PC-9 (cell line): ENCODE data around the gene VPS33B. TPM values are rescaled to one million over a fixed set of nuclear protein-coding genes. Genes with fewer than 3 reads are reported as not detected.

Source experiments
- BruUV-seq: library from RNA; stranded (reverse); fragments of 400-500 nt; replicated peaks from 2 replicates; lab custom pipeline; 2021; lab: Mats Ljungman, UMichigan
- CTCF ChIA-PET: fragments of 300-600 bp; sonication (Branson Sonifier 250); formaldehyde crosslinking; loops from one replicate; lab custom pipeline; 2022; ENCODE audit warnings: antibody characterized with exemption; lab: Charles Lee
- POLR2A ChIA-PET: fragments of 300-600 bp; sonication (Branson Sonifier 250); formaldehyde crosslinking; loops from one replicate; lab custom pipeline; 2022; ENCODE audit warnings: antibody characterized with exemption; ENCODE audit not compliant: unreplicated experiment; lab: Charles Lee
- DNase-seq, 2 experiments: peaks; one replicate each; pipeline versions ENCODE4 v3.0.0 to v3.0.0-alpha.2; 2015 to 2022; ENCODE audit warnings: mixed read lengths in 1 of 2
- H2AFZ ChIP-seq: fragments of 200-600 bp; sonication (generic); 2 replicates; pipeline ENCODE4 v1.8.1; 2017; ENCODE audit warnings: antibody characterized with exemption
- H3F3A ChIP-seq: fragments of 200-600 bp; sonication (generic); 2 replicates; pipeline ENCODE4 v1.8.1; 2017; ENCODE audit warnings: antibody characterized with exemption, mild to moderate bottlenecking, low read depth; ENCODE audit not compliant: insufficient read depth
- H3K27ac ChIP-seq: fragments of 200-600 bp; sonication (generic); 2 replicates; pipeline ENCODE4 v1.6.1; 2016; ENCODE audit warnings: mixed run types
- H3K27me3 ChIP-seq: fragments of 200-600 bp; sonication (generic); 2 replicates; pipeline ENCODE4 v1.6.1; 2016; ENCODE audit warnings: low read depth, mixed run types; ENCODE audit not compliant: insufficient read depth
- H3K36me3 ChIP-seq: fragments of 200-600 bp; sonication (generic); 2 replicates; pipeline ENCODE4 v1.6.1; 2016; ENCODE audit warnings: low read depth, mixed run types
- H3K4me1 ChIP-seq: fragments of 200-600 bp; sonication (generic); replicated peaks from 2 replicates; pipeline ENCODE4 v1.6.1; 2016; ENCODE audit warnings: mixed run types; ENCODE audit not compliant: insufficient read depth
- H3K4me2 ChIP-seq: fragments of 200-600 bp; sonication (generic); 2 replicates; pipeline ENCODE4 v1.6.1; 2017; ENCODE audit warnings: mixed run types
- H3K4me3 ChIP-seq: fragments of 200-600 bp; sonication (generic); 2 replicates; pipeline ENCODE4 v1.6.1; 2016; ENCODE audit warnings: mixed run types
- H3K79me2 ChIP-seq: fragments of 200-600 bp; sonication (generic); 2 replicates; pipeline ENCODE4 v1.6.1; 2017; ENCODE audit warnings: low read depth, mixed run types
- H3K9me2 ChIP-seq: fragments of 200-600 bp; sonication (generic); 2 replicates; pipeline ENCODE4 v1.8.1; 2017; ENCODE audit warnings: mild to moderate bottlenecking; ENCODE audit not compliant: insufficient read depth
- H3K9me3 ChIP-seq: fragments of 200-600 bp; sonication (generic); 2 replicates; pipeline ENCODE4 v1.8.1; 2016; ENCODE audit warnings: low read depth; ENCODE audit not compliant: insufficient read depth
- H4K20me1 ChIP-seq: fragments of 200-600 bp; sonication (generic); 2 replicates; pipeline ENCODE4 v1.8.1; 2017; ENCODE audit not compliant: insufficient read depth
- CTCF ChIP-seq: fragments of 200-600 bp; sonication (generic); conservative IDR thresholded peaks from 2 replicates; pipeline ENCODE4 v1.6.1; 2017; ENCODE audit warnings: mixed run types, antibody characterized with exemption, mild to moderate bottlenecking, moderate library complexity
- EZH2 ChIP-seq: fragments of 200-600 bp; sonication (generic); IDR thresholded peaks from 2 replicates; pipeline ENCODE4 v1.8.0; 2017; ENCODE audit warnings: antibody characterized with exemption, low read depth
- intact Hi-C: fragments of 100-400 bp; cut with micrococcal nuclease; formaldehyde crosslinking; loops from one replicate; pipeline ENCODE4 v1.10.0; 2022; ENCODE audit not compliant: unreplicated experiment
- total RNA-seq: library from RNA; stranded (reverse); gene quantifications from 2 replicates; pipeline ENCODE4 v1.2.3, GENCODE V29; 2021

VPS33B gene
- total RNA-seq, 1 experiment from 2014 or later = 13.6 TPM

GRCh38 chr15:91055548-91056331, 33.3 kb upstream of the VPS33B start:
- POLR2A ChIA-PET = no interaction called here
- intact Hi-C loops = loop anchor here (1.0 to 5.0 kb wide), 5 partner anchors 169 to 1027 kb away; partner anchors contain the start of gene SLCO3A1
- no peak overlapping the region for H2AFZ ChIP-seq

DNA sequence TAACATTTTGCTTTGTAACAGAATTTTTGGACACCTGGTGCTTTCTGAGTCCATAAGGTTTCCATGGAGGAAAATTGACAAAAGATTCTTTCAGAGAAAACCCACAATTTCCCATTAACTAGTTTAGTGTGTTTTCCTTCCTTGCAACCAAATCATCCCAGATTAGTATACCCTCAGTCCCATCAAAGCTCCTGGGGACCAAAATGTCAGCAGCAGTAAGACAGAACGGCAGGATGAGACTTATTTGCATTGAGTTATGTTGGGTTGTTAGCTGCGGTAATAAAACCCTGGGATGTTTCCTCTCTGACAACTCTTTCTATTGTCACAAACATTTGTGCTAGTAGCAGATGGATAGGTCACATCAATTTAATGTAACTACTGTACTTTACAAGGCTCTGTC, 32.4 kb upstream of the VPS33B start:
- intact Hi-C loops = loop anchor here (2.0 to 5.0 kb wide), 3 partner anchors 170 to 1028 kb away; partner anchors contain the start of gene SLCO3A1
- Histone ChIP-seq H3K27me3 (peaks cover 86% of the 10 kb centered on the region), H3K79me2 (no peaks in the 10 kb centered on the region), H3K4me2 (no peak overlapping the region), H3F3A (no peaks in the 10 kb centered on the region), H3K9me3 (no peaks in the 10 kb centered on the region), H4K20me1 (no peaks in the 10 kb centered on the region), H3K36me3 (no peaks in the 10 kb centered on the region), H3K4me1 (no peaks in the 10 kb centered on the region), H2AFZ (no peak overlapping the region), H3K4me3 (no peak overlapping the region), H3K9me2 (no peaks in the 10 kb centered on the region), H3K27ac (no peak overlapping the region)
- CTCF ChIA-PET = no interaction called here
- DNase-seq = no peak
- POLR2A ChIA-PET = no interaction called here
- no TSS peak for BruUV-seq
- TF ChIP-seq CTCF (no peak), EZH2 (no peak)

More at GRCh38 chr15:91055548-91056331, 33.3 kb upstream of the VPS33B start:
- Histone ChIP-seq H3K79me2 (no peaks in the 10 kb centered on the region), H3K9me2 (no peaks in the 10 kb centered on the region), H3K4me2 (0 out of 2 replicates have a peak overlapping the region, but pooled peaks have one; percentile 20), H3K4me3 (no peak overlapping the region), H3K9me3 (no peaks in the 10 kb centered on the region), H3K27ac (no peak overlapping the region), H3K36me3 (no peaks in the 10 kb centered on the region), H3K27me3 (peaks cover 90% of the 10 kb centered on the region), H3K4me1 (no peaks in the 10 kb centered on the region), H4K20me1 (no peaks in the 10 kb centered on the region), H3F3A (no peaks in the 10 kb centered on the region)
- peak; percentile 43 to 54 for DNase-seq
- CTCF ChIA-PET = interaction anchor here (0.7 to 1.5 kb wide), 2 partner anchors 153 to 216 kb away, joined by 4 to 10 read pairs; no protein-coding TSS in a partner anchor
- TF ChIP-seq EZH2 (no peak), CTCF (peak; percentile 79)
- BruUV-seq = no TSS peak

GRCh38 chr15:91051248-91051647, 28.9 kb upstream of the VPS33B start:
- H3K4me1 ChIP-seq = no peaks in the 10 kb centered on the region
- H3K4me2 ChIP-seq = no peak overlapping the region
- TF ChIP-seq CTCF (no peak), EZH2 (no peak)
- no TSS peak for BruUV-seq
- no peaks in the 10 kb centered on the region for H3K79me2 ChIP-seq
- H3K27me3 ChIP-seq = peaks cover 52% of the 10 kb centered on the region
- no peak overlapping the region for H3K27ac ChIP-seq
- no peak for DNase-seq
- ChIA-PET POLR2A (no interaction called here), CTCF (no interaction called here)
- intact Hi-C loops = no loop called here
- no peaks in the 10 kb centered on the region for H3K36me3 ChIP-seq
- no peaks in the 10 kb centered on the region for H3K9me2 ChIP-seq
- H2AFZ ChIP-seq = no peak overlapping the region
- no peaks in the 10 kb centered on the region for H3F3A ChIP-seq
- no peak overlapping the region for H3K4me3 ChIP-seq
- H4K20me1 ChIP-seq = no peaks in the 10 kb centered on the region
- H3K9me3 ChIP-seq = no peaks in the 10 kb centered on the region
